ENCODE results near the gene TMEM41A.
"Not testable (repeated sequence)": the region's sequence is repeated elsewhere in the genome, so short reads cannot be mapped to it uniquely, and the experiment has no call there.

TMEM41A gene

GRCh38 chr3:185457376-185457775 lies 41.5 kb downstream of the TMEM41A start:
- H3K9me3 ChIP-seq (ENCODE audit: insufficient read depth, low read length, severe bottlenecking): no peaks in the 10 kb centered on the region
- no peak for ATAC-seq (ENCODE audit: insufficient read depth, low read depth)
- H3K4me1 ChIP-seq (ENCODE audit: insufficient read depth, low read length): no peaks in the 10 kb centered on the region
- no peak overlapping the region for H3K4me3 ChIP-seq (ENCODE audit: low read depth in 1 of 2, low read length in 2 of 2)
- no peak for TF ChIP-seq CTCF (IDR thresholded peaks at IDR 0.05; ENCODE audit: borderline replicate concordance, extremely low read depth, low read length, poor library complexity, severe bottlenecking)
- no peak for TF ChIP-seq EZH2 (IDR thresholded peaks at IDR 0.05; ENCODE audit: borderline replicate concordance, low read depth, low read length, severe bottlenecking)
- no peaks in the 10 kb centered on the region for H4K20me1 ChIP-seq (ENCODE audit: insufficient read depth, low read length)
- H3K36me3 ChIP-seq (ENCODE audit: insufficient read depth, low read length): no peaks in the 10 kb centered on the region
- DNase-seq: no peak
- H3K9ac ChIP-seq (ENCODE audit: low read depth, low read length): no peak overlapping the region
- no peaks in the 10 kb centered on the region for H3K79me2 ChIP-seq (ENCODE audit: insufficient read depth, low read length)
- H3K27me3 ChIP-seq (ENCODE audit: insufficient read depth, low read length, poor library complexity): no peaks in the 10 kb centered on the region
- no peak overlapping the region for H2AFZ ChIP-seq (ENCODE audit: low read depth, low read length)
- no peak overlapping the region for H3K27ac ChIP-seq (ENCODE audit: low read length)
- no peak overlapping the region for H3K4me2 ChIP-seq (ENCODE audit: insufficient read depth, low read length)

GRCh38 chr3:185451432-185451831 lies 47.4 kb downstream of the TMEM41A start:
- not testable (repeated sequence) for H3K36me3 ChIP-seq (ENCODE audit: insufficient read depth, low read length); H3K4me1 ChIP-seq (ENCODE audit: insufficient read depth, low read length); H3K27ac ChIP-seq (ENCODE audit: low read length); H3K79me2 ChIP-seq (ENCODE audit: insufficient read depth, low read length); H4K20me1 ChIP-seq (ENCODE audit: insufficient read depth, low read length); H3K9me3 ChIP-seq (ENCODE audit: insufficient read depth, low read length, severe bottlenecking); H3K9ac ChIP-seq (ENCODE audit: low read depth, low read length); ATAC-seq (ENCODE audit: insufficient read depth, low read depth); H3K27me3 ChIP-seq (ENCODE audit: insufficient read depth, low read length, poor library complexity); H3K4me2 ChIP-seq (ENCODE audit: insufficient read depth, low read length); H2AFZ ChIP-seq (ENCODE audit: low read depth, low read length); H3K4me3 ChIP-seq (ENCODE audit: low read depth in 1 of 2, low read length in 2 of 2); DNase-seq

GRCh38 chr3:185448107-185448506 lies 50.7 kb downstream of the TMEM41A start:
- DNase-seq: no peak
- Histone ChIP-seq H4K20me1 (ENCODE audit: insufficient read depth, low read length) (no peaks in the 10 kb centered on the region), H3K9ac (ENCODE audit: low read depth, low read length) (no peak overlapping the region), H3K27ac (ENCODE audit: low read length) (no peak overlapping the region), H3K36me3 (ENCODE audit: insufficient read depth, low read length) (no peaks in the 10 kb centered on the region), H3K9me3 (ENCODE audit: insufficient read depth, low read length, severe bottlenecking) (no peaks in the 10 kb centered on the region), H3K4me3 (ENCODE audit: low read depth in 1 of 2, low read length in 2 of 2) (no peak overlapping the region), H3K4me2 (ENCODE audit: insufficient read depth, low read length) (no peak overlapping the region), H2AFZ (ENCODE audit: low read depth, low read length) (no peak overlapping the region), H3K4me1 (ENCODE audit: insufficient read depth, low read length) (no peaks in the 10 kb centered on the region), H3K79me2 (ENCODE audit: insufficient read depth, low read length) (no peaks in the 10 kb centered on the region), H3K27me3 (ENCODE audit: insufficient read depth, low read length, poor library complexity) (peaks cover 4% of the 10 kb centered on the region)
- TF ChIP-seq CTCF (IDR thresholded peaks at IDR 0.05; ENCODE audit: borderline replicate concordance, extremely low read depth, low read length, poor library complexity, severe bottlenecking) (no peak), EZH2 (IDR thresholded peaks at IDR 0.05; ENCODE audit: borderline replicate concordance, low read depth, low read length, severe bottlenecking) (no peak)
- ATAC-seq (ENCODE audit: insufficient read depth, low read depth): no peak

- Histone ChIP-seq H3K9me3 (ENCODE audit: insufficient read depth, low read length, severe bottlenecking) (no peaks in the 10 kb centered on the region), H3K27me3 (ENCODE audit: insufficient read depth, low read length, poor library complexity) (peaks cover 4% of the 10 kb centered on the region), H4K20me1 (ENCODE audit: insufficient read depth, low read length) (no peaks in the 10 kb centered on the region), H3K4me2 (ENCODE audit: insufficient read depth, low read length) (no peak overlapping the region), H2AFZ (ENCODE audit: low read depth, low read length) (no peak overlapping the region), H3K4me3 (ENCODE audit: low read depth in 1 of 2, low read length in 2 of 2) (no peak overlapping the region), H3K36me3 (ENCODE audit: insufficient read depth, low read length) (no peaks in the 10 kb centered on the region), H3K4me1 (ENCODE audit: insufficient read depth, low read length) (no peaks in the 10 kb centered on the region), H3K79me2 (ENCODE audit: insufficient read depth, low read length) (no peaks in the 10 kb centered on the region), H3K27ac (ENCODE audit: low read length) (no peak overlapping the region), H3K9ac (ENCODE audit: low read depth, low read length) (no peak overlapping the region)
- DNase-seq (no peak), ATAC-seq (ENCODE audit: insufficient read depth, low read depth) (no peak)
- no peak for TF ChIP-seq EZH2 (IDR thresholded peaks at IDR 0.05; ENCODE audit: borderline replicate concordance, low read depth, low read length, severe bottlenecking)
- TF ChIP-seq CTCF (IDR thresholded peaks at IDR 0.05; ENCODE audit: borderline replicate concordance, extremely low read depth, low read length, poor library complexity, severe bottlenecking): no peak
Observed at GRCh38 chr3:185444329-185444728, 54.5 kb downstream of the TMEM41A start.
